Muscle layer of duodenum (tissue), 2 donors: ENCODE measurements around the gene TMEM252.

Source experiments
- H3K27ac ChIP-seq: one replicate; pipeline ENCODE4 v1.7.0; 2013; ENCODE audit warnings: mild to moderate bottlenecking, low read length
- H3K27me3 ChIP-seq: one replicate; pipeline ENCODE4 v1.7.0; 2013; ENCODE audit warnings: low read depth, mild to moderate bottlenecking, control low read depth, low read length
- H3K36me3 ChIP-seq, 2 donors: one replicate each; pipeline ENCODE4 v1.7.0; 2013; ENCODE audit warnings: low read length in 2 of 2, control low read depth in 1 of 2, mild to moderate bottlenecking in 1 of 2; ENCODE audit not compliant: insufficient read depth in 2 of 2, control insufficient read depth in 1 of 2
- H3K4me1 ChIP-seq, 2 donors: one replicate each; pipeline ENCODE4 v1.7.0; 2013; ENCODE audit warnings: low read length in 2 of 2, mild to moderate bottlenecking in 2 of 2, control low read depth in 1 of 2, moderate library complexity in 1 of 2; ENCODE audit not compliant: insufficient read depth in 2 of 2, control insufficient read depth in 1 of 2
- H3K4me3 ChIP-seq, 2 donors: one replicate each; pipeline ENCODE4 v1.7.0; 2013; ENCODE audit warnings: low read length in 2 of 2, low read depth in 1 of 2, mild to moderate bottlenecking in 1 of 2
- H3K9me3 ChIP-seq, 2 donors: one replicate each; pipeline ENCODE4 v1.7.0; 2013; ENCODE audit warnings: low read length in 2 of 2, control low read depth in 1 of 2, mild to moderate bottlenecking in 1 of 2; ENCODE audit not compliant: control insufficient read depth in 1 of 2
- donor health status: healthy.

The TMEM252 gene

DNA sequence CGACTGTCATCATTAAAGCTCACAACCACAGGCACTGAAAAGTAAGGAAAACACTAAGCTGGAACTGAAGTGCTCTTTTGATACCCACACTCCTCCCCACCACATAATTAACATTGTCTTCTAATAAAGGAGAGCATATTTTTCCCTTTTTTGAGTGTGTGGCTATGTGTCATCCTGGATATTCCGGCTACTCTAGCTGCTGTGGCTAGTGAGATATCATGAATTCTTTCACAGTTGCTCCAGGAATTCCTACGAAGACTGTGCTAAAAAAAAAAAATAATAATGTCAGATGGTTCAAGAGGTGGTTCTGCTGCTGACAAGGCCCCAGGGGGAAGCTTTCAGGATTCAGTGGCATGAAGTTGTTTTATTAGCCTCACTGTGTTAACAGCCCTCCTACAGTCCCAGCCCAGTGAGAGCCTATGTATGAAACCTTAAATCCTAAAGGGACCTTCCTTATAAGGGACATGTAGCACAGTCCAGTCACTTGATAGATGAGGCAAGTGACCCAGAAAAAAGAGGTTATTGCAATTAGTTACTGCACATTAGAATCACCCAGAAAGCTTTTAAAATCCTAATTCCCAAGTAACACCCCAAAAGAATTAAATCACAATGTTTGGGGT, 46.6 kb downstream of the TMEM252 start:
- Histone ChIP-seq H3K4me1 (peaks cover 0 to 39% of the 10 kb centered on the region in 2 donors), H3K4me3 (no peak overlapping the region), H3K36me3 (peaks cover under 1 to 6% of the 10 kb centered on the region in 2 donors), H3K27ac (peak overlapping the region; percentile 78), H3K27me3 (no peaks in the 10 kb centered on the region), H3K9me3 (no peaks in the 10 kb centered on the region)

DNA sequence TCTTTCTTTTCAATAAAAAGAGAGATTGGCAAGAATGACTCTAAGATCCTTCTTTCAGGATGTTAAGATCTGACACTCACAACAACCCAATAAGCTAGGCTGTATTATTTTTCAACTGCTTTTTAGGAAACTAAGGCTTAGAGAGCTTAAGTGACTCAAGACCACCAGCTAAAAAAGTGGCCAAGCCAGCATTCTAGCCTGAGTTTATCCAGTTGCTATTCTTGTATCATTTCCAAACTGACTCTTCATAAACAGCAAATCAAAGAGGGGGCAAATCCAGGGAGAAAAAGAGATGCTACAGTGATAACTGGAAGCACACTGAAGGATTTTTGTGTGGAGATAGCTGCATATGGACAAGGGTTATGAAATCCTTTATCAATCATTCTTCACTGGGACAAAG, 47.1 kb downstream of the TMEM252 start:
- Histone ChIP-seq H3K27ac (peak overlapping the region; percentile 78), H3K4me1 (peaks cover 0 to 39% of the 10 kb centered on the region in 2 donors)

DNA sequence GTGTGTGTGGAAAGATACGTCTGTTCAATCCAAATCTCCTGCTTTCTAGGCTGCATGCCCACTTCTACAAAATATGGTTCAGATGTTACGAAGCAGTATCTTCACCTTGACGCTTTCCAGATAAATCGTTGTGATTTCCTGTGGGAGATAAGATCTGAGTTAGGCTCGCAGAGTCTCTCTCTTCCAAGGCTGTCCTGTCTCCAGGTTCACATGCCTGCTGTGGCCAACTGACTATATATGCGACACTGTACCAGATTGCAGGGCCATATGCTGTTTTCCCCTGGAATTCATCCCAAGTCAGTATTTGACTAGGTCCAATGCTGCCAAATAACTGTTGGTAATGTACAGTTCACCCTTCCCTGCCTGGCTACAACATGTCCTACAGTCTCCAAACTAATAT, 47.9 kb downstream of the TMEM252 start:
- H3K27me3 ChIP-seq = no peaks in the 10 kb centered on the region
- H3K9me3 ChIP-seq = no peaks in the 10 kb centered on the region
- H3K36me3 ChIP-seq = peaks cover 0 to 2% of the 10 kb centered on the region in 2 donors
- H3K4me3 ChIP-seq = no peak overlapping the region
- H3K27ac ChIP-seq = peak overlapping the region; percentile 78
- H3K4me1 ChIP-seq = peaks cover 0 to 36% of the 10 kb centered on the region in 2 donors

More for the DNA sequence above, 47.1 kb downstream of the TMEM252 start:
- H3K9me3 ChIP-seq = no peaks in the 10 kb centered on the region
- H3K36me3 ChIP-seq = peaks cover 0 to 4% of the 10 kb centered on the region in 2 donors
- H3K4me3 ChIP-seq = no peak overlapping the region
- H3K27me3 ChIP-seq = no peaks in the 10 kb centered on the region

DNA sequence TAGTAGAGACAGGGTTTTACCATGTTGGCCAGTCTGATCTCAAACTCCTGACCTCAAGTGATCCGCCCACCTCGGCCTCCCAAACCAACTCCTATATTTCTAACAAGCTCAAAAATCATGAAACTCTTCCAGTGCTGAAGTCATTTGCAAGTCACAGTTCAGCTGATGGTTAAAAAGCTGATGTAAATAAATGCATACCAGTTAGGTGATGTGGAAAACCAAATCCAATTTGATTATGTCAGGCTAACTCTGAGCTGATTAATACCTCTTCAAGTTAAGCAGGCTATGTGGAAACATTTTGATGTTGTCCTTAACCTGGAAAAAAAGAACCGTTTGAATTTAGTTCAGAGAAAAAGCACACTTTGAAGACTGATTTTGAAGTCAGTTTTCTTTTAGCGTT, 51.0 kb downstream of the TMEM252 start:
- Histone ChIP-seq H3K27ac (peak overlapping the region; percentile 20), H3K4me1 (peaks cover 0 to 19% of the 10 kb centered on the region in 2 donors), H3K36me3 (peaks cover 8 to 24% of the 10 kb centered on the region in 2 donors), H3K27me3 (no peaks in the 10 kb centered on the region), H3K9me3 (peaks cover 5 to 7% of the 10 kb centered on the region in 2 donors), H3K4me3 (no peak overlapping the region)

DNA sequence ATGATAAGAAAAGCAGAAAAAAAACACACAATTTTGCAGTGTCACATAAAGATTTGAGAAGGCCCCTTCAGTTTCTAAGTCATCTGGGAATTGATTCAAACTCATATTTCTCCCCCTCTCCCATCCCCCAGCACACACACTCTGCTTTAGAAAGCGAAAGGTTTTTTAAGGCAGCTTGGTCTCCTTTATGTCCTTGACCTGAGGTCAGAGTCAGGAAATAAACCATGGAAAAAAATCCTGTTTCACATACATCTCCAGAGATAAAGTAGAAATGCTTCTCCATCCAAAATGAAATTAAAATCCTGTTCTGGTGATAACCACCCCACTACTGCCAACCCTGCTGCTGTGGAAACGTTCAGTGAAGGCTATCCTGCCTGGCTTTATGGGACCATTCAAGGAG, 52.6 kb downstream of the TMEM252 start:
- no peak overlapping the region for H3K4me3 ChIP-seq
- peaks cover 0 to 11% of the 10 kb centered on the region in 2 donors for H3K4me1 ChIP-seq
- peak overlapping the region; percentile 11 for H3K27ac ChIP-seq
- peaks cover 5 to 7% of the 10 kb centered on the region in 2 donors for H3K9me3 ChIP-seq
- H3K27me3 ChIP-seq = no peaks in the 10 kb centered on the region
- H3K36me3 ChIP-seq = peaks cover 9 to 35% of the 10 kb centered on the region in 2 donors
